NCI-H1436 treated with DMSO at 0.1 percent for 48 hours (cell line): Measurements from ENCODE around the gene GALP.
"Not testable (repeated sequence)": the region's sequence is repeated elsewhere in the genome, so short reads cannot be mapped to it uniquely, and the experiment has no call there.

Source experiments
- DNase-seq: peaks from one replicate; lab custom pipeline; 2025; lab: John Stamatoyannopoulos, UW

Gene GALP

DNA sequence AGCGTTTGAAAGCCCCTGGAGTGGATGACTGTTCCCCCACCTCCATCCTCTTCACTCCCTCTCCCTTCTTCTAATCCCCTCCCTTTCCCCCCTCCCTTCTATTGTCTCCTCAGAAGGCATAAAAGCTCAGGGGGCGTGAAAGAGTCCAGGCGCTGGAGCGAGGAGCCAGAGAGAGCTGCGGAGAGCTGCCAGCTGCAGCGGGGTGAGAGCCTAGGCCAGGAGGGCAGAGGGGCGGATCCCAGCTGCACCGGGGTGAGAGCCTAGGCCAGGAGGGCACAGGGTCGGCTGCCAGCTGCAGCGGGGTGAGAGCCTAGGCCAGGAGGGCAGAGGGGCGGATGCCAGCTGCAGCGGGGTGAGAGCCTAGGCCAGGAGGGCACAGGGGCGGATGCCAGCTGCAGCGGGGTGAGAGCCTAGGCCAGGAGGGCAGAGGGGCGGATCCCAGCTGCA is at the start of gene GALP:
Gene GALP (plus strand): TSS at position 148 of the 447 bp plus-strand sequence. CDS start 1,101 bp downstream, outside the sequence.
- not testable (repeated sequence) for DNase-seq

- DNase-seq: no peak
Measured at GRCh38 chr19:56126983-56127780, 48.6 kb upstream of the GALP start.

- no peak for DNase-seq
Measured at GRCh38 chr19:56130006-56130405, 45.8 kb upstream of the GALP start.

GRCh38 chr19:56131651-56132050 is 44.2 kb upstream of the GALP start:
- DNase-seq: no peak

DNA sequence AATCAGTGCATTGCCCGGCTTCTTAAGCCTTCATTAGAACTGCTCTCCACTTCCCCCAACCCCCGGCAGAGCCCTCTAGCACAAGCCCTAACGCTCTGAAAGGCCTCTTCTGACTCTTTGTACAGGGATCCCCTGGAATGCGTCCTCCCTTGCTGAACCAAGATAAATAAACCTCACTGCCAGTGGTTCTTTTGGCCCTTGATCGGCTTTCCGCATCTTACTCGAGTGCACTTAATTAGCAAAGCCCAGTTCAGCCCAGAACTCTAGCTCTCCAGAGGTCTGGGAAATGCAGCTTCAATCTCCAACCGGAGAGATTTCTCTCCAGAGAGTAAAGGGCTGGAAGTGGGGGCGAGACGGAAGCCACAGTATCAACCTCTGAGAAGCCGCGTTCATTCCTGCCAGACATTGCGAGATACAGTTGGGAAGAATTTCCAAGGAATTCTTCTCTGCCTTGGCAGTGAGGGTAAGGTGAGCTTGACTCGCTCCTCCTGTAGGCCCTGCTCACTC is 43.4 kb upstream of the GALP start:
- DNase-seq: no peak

GRCh38 chr19:56133858-56134653 is 41.8 kb upstream of the GALP start:
- DNase-seq: no peak

DNA sequence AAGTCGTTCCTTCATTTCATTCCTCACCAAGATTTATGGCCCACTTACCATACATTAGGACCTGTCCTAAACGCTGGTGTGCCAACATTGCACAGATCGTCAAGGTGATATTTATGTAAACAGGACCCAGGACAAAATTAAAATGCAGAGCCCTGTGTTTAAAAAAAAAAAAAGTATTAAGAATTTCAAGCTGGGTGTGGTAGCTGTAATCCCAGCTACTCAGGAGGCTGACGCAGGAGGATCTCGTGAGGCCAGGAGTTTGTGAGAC is 41.2 kb upstream of the GALP start:
- no peak for DNase-seq

DNA sequence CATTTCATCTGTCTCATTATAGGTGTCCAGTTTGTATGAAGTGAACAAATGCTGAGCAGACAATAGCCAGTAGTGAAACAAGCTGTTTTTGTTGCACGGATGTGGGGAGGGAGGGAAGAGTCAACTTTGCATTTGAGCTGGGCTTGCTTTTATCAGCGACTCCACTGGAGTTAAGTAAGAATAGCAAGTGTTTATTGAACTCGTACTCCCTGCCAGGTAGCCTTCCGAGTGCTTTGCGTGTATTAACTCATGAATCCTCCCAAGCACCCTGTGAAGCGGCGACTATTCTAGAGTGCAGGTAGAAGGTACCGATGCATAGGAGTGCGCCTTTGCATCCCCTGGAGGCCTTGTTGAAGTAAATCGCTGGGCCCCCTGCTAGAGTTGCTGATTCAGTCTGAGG is 39.4 kb upstream of the GALP start:
- DNase-seq: no peak

- no peak for DNase-seq
Measured at GRCh38 chr19:56137405-56137804, 38.4 kb upstream of the GALP start.

DNA sequence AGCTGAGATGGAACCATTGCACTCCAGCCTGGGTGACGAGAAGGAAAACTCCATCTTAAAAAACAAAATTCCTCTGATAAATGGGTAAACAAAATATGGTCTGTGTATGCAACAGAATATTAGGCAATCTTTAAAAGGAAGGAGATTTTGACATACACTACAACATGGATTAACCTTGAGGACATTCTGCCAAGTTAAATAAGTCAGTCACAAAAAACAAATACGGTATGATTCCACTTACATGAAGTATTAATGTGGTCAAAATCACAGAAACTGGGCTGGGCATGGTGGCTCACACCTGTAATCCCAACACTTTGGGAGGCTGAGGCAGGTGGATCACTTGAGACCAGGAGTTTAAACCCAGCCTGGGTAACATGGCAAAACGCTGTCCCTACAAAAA is 37.7 kb upstream of the GALP start:
- DNase-seq: no peak

DNA sequence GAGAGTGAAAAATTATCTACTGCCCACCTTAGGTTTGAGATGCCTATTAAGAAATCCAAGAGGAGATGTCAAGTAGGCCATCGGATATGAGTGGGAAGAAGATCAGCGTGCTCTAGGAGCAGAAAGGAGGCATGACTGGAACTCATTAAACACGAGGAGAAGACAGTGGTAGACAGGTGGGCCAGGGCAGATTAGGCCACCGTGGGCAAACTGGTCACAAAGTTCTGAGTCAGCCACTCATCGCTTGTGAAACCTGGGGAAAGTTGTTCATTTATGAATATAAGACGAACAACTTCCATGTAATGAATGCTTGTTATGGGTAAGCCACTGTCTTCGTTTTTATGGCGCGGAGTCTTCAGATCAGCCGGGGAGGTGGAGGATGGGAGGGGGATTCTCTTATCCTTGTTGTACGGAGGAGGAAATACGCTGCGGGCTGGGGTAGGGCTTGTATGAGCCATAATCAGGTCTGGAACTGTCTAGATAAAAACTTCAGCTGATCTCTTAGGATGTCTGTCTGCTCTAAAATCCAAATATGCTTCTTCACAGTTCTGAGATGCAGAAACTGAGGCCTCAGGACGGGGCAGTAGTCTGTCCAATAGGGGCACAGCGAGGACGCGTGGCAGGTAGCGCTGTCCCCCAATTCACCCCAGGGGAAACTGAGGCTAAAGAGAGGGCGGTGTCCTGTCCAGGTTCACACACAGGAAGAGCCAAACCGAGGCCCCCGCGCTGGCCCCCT is 35.8 kb upstream of the GALP start:
- no peak for DNase-seq

DNA sequence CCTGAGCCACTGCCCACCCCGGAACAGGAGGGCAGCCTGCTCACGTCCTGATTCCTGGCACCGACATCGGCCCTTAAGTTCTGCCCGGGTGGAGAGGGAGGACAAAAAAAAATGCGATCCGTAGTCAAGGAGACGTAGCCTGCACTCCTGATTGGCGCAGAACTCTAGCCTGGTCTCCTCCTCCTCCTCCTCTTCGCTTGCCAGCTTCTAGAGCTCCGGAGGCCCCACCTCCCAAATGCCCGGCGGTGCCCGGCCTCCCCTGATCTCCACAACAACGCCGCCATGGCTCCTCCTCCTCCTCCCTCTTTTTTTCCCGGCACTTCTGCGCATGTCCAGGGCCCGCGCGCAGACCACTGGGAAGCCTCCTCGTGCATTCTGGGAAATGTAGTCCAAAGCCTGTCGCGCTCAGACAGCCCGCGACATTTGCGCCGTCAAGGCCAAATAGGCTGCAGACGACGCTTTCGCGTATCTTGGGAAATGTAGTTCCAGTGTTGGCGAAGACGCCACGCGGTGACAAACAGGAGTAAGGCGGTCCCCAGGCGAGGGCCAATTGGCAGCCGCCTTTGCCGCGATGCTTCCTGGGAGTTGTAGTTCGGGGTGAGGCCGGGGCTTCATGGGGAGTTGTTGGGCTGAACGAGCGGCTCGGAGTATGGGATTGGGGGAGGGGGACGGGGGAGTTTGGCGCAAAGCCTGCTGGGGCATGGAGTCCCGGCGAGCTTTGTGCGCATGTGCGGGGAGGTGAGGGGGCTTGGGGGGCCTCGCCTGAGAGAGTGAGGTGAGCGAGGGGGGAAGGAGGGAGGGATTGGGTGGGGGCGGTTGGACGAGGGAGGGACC is 35.0 kb upstream of the GALP start, which contains the start of gene ZNF444:
Gene ZNF444 (plus strand): TSS at position 705 of the 834 bp plus-strand sequence. CDS start 5,625 bp downstream, outside the sequence.
- peak; percentile 100 for DNase-seq

GRCh38 chr19:56141417-56141993 is 34.3 kb upstream of the GALP start:
- no peak for DNase-seq

- no peak for DNase-seq
Measured at GRCh38 chr19:56142087-56142787, 33.6 kb upstream of the GALP start.

GRCh38 chr19:56142897-56143434 is 32.8 kb upstream of the GALP start:
- DNase-seq: no peak

- no peak for DNase-seq
Measured at GRCh38 chr19:56144376-56144775, 31.4 kb upstream of the GALP start.

GRCh38 chr19:56144831-56145230 is 31.0 kb upstream of the GALP start:
- DNase-seq: no peak

DNA sequence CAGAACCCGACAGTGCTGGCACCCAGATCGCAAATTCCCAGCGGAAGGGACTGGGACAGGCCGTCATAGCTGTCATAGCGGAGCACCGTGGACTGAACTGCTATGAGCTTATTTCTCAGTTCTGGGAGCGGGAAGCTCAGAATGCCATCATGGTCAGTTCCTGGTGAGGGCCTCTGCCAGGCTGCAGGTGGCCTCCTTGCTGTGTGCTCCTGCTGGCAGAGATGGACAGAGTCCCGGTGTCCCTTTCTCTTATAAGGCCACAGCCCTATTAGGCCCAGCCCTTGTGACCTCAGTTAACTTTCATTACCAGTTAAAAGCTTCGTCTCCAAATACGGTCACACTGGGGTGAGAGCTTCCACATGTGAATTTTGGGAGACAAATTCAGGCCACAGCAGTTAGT is 30.1 kb upstream of the GALP start:
- DNase-seq: no peak

- DNase-seq: no peak
Measured at GRCh38 chr19:56146904-56147303, 28.9 kb upstream of the GALP start.

DNA sequence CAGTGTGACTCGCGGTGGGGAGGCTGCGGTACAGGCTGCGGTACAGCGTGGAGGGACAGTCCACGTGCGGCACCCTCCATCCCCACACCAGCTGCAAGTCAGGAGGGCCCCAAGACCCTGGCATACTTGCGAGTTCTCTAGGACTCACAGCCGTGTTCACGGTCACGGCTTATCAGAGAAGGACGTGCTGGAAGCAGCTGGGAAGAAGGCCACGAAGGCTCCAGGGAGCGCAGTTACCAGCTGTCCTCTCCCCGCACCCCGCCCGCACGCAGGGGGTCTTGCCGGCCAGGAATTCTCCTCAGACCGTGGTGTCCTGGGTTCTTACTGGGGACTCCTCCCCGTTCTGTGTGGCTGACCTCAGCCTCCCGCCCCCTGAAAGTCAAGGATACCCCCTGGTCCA is 28.5 kb upstream of the GALP start:
- DNase-seq: no peak
